GM04504 (cell line): ENCODE results near the gene HAS3.
A peak's percentile ranks its signal among the peaks of the same experiment; 100 is the strongest.
"Not testable (repeated sequence)": the region's sequence is repeated elsewhere in the genome, so short reads cannot be mapped to it uniquely, and the experiment has no call there.

Experiments used
- DNase-seq: peaks from one replicate; pipeline ENCODE4 v3.0.0-alpha.2; 2012; ENCODE audit warnings: low read depth

Gene HAS3, protein sequence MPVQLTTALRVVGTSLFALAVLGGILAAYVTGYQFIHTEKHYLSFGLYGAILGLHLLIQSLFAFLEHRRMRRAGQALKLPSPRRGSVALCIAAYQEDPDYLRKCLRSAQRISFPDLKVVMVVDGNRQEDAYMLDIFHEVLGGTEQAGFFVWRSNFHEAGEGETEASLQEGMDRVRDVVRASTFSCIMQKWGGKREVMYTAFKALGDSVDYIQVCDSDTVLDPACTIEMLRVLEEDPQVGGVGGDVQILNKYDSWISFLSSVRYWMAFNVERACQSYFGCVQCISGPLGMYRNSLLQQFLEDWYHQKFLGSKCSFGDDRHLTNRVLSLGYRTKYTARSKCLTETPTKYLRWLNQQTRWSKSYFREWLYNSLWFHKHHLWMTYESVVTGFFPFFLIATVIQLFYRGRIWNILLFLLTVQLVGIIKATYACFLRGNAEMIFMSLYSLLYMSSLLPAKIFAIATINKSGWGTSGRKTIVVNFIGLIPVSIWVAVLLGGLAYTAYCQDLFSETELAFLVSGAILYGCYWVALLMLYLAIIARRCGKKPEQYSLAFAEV

DNA sequence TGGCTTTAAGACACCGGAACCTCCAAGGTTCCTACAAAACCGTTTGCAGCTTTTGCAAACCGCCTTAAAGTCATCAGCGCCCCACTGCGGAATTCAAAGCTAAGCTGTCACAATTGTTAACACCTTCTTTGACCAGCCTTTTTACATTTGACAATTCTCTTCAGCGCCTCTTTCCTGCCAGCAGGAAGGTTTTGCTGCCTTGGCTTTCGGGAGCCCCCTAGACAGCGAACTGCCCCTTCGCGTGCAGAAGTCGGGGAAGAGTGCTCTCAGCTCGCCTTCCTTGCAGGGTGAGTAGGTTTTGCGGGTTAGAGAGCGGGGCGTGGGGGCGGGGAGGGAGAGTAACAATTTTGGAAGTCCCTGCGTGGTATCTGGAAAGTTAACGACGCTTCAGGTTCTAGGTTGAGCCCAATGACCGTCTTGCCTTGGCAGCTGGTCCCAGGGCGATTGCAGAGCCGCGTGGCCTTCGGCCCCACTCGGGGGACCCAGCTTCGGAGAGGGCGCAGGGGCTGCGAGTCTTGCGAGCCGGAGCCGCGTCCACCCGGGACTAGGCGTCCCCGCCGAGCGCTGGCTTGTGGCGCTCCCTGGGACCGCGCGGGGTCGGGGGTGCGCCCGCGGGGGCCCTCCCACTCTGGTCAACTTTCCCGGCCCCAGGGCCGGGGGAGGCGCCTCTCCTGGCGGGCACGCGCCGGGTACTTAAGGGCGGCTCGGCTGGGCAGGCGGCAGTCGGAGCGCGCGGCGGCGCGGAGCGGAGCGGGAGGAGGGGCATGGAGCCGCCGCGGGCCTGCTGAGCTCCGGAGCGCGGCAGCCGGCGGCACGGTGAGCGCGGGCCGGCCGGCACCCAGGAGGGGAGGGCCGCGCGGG lies at the start of gene HAS3:
Gene HAS3, plus strand, starts transcription at position 153 of the 861 bp plus-strand sequence. CDS start 3,743 bp downstream, outside the sequence.
- DNase-seq = no peak

GRCh38 chr16:69055980-69056379 lies 49.5 kb upstream of the HAS3 start:
- no peak for DNase-seq

GRCh38 chr16:69056421-69056820 lies 49.0 kb upstream of the HAS3 start:
- no peak for DNase-seq

GRCh38 chr16:69057400-69058378 lies 47.8 kb upstream of the HAS3 start:
- DNase-seq = peak; percentile 83

GRCh38 chr16:69063491-69063890 lies 42.0 kb upstream of the HAS3 start:
- DNase-seq = not testable (repeated sequence)

GRCh38 chr16:69064124-69064763 lies 41.2 kb upstream of the HAS3 start:
- DNase-seq = no peak

DNA sequence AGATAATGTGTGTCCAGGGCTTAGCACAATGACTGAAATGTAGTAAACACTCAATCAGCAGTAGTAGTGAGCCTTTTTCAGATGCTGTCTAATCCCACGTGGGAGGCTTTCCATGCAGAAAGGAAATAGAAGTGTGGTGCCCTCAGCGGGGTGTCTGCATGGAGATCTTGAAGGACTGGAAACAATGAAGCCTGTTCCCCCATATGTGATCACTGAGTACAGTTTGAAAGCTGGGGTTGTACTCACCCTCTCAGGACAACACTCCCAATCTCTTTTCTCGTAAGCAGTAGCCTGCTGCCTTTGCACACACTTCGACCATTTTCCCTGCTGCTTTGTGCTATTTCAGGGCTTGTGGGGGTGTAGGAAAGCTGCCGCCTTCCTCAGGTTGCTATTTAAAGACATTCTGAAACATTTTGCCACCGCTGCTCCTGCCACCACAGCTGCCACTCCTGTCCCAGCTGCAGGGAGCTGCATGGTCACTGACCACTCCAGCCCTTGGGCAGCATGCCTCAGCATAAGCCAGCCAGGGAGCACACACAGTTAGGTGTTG lies 40.6 kb upstream of the HAS3 start:
- DNase-seq = no peak

GRCh38 chr16:69069504-69069903 lies 35.9 kb upstream of the HAS3 start:
- no peak for DNase-seq

GRCh38 chr16:69071036-69071435 lies 34.4 kb upstream of the HAS3 start:
- no peak for DNase-seq

GRCh38 chr16:69072640-69072974 lies 32.8 kb upstream of the HAS3 start:
- no peak for DNase-seq

DNA sequence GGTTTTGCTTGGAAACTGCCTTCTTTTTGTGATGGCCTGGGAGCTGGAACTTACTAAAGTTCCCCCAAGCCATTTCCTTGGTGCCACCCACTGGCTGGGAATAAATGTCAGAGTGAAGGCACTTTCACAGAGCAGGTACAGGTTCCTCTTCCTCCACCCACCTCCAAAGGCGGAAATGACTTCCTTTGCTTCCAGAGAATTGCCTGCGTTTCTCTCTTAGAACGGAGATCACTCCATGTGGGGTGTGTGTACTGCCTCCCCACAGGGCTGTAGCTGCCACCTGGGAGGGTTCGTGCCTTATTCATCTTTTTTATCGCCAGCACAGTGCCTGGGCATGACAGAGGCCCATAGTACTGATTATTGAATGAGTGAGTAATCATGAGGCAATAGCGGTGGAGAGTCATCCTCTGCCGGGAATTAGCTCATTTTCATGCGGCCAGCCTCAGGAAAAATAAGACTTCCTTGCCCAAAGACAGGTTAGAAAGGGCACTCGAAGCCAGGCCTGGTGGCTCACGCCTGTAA lies 32.2 kb upstream of the HAS3 start:
- DNase-seq = peak; percentile 61

DNA sequence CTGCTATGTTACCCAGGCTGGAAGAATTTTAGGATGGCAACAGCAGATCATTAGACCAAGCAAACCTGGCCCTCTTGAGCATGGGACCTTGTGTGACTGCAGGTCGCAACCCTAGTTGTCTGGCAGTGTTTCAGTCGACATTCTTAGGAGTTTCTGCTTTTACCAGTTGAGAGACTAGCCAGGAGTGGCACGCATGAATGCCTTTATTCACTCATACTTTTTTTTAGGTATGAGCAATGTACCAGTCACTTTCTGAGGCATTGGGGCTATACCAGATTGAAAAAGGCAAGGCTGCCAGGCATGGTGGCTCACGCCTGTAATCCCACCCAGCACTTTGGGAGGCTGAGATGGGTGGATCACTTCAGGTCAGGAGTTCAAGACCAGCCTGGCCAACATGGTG lies 28.2 kb upstream of the HAS3 start:
- DNase-seq = no peak

- no peak for DNase-seq
Measured at GRCh38 chr16:69078073-69078472, 27.4 kb upstream of the HAS3 start.

- no peak for DNase-seq
Measured at GRCh38 chr16:69079697-69080096, 25.8 kb upstream of the HAS3 start.

- no peak for DNase-seq
Measured at GRCh38 chr16:69083306-69083941, 22.0 kb upstream of the HAS3 start.

DNA sequence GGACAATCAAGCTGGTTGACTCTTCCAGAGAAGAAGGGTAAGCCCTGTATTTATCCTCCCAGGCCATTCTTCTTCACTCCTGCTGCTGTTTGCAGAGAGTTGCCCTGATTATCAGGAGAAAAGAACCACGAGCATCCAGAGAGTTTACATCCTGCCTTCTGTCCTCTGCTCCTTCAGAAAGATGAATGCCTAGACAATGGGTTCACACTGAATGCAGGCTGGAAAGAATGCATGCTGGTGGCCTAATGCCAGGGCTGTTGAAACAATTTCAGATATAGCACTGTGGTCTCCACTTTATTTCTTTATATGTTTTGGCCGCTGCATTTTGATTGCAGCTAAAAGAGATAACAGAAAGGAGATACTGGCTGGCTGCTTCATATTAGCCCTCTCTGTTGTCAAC lies 21.2 kb upstream of the HAS3 start:
- DNase-seq = no peak

DNA sequence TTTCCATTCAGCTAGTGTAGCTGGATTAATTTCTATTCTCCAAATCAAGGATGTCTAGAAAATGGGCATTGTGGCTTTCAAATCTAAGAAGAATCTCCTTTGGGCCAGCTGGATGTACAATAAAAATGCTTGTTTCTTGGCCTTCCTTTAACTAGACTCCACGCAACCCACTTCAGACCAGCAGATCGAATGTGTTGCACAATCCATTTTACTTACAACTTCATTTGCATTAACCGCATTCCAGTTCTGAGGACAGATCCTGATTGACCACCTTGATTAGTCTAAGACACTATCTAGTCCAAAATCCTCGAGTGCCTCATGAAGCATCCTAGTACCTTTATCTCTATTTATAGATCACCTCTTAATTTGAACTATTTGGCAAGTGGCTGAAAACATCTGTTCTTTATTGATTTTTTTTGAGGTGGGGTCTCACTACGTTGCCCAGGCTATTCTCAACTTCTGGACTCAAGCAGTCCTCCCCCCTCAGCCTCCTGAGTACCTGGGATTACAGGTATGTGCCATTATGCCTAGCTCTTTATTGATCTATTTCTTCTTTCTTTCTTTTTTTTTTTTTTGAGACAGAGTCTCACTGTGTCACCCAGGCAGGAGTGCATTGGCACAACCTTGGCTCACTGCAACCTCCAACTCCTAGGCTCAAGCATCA lies 20.3 kb upstream of the HAS3 start:
- DNase-seq = no peak

GRCh38 chr16:69087161-69087581 lies 18.3 kb upstream of the HAS3 start:
- DNase-seq = no peak

GRCh38 chr16:69088684-69089083 lies 16.8 kb upstream of the HAS3 start:
- no peak for DNase-seq
